Stimulated activated CD8-positive, alpha-beta memory T cell treated with anti-CD3 and anti-CD28 coated beads, Interleukin-12 subunit alpha, Interleukin-12 subunit beta, amount 100 ng/mL, for 4 hours (primary cell): ENCODE results near the gene ME3.
"Not testable (repeated sequence)": the region's sequence is repeated elsewhere in the genome, so short reads cannot be mapped to it uniquely, and the experiment has no call there.

ENCODE experiments used
- DNase-seq: peaks from one replicate; pipeline ENCODE4 v3.0.0-alpha.2; 2020; ENCODE audit warnings: low read depth

ME3 gene

DNA sequence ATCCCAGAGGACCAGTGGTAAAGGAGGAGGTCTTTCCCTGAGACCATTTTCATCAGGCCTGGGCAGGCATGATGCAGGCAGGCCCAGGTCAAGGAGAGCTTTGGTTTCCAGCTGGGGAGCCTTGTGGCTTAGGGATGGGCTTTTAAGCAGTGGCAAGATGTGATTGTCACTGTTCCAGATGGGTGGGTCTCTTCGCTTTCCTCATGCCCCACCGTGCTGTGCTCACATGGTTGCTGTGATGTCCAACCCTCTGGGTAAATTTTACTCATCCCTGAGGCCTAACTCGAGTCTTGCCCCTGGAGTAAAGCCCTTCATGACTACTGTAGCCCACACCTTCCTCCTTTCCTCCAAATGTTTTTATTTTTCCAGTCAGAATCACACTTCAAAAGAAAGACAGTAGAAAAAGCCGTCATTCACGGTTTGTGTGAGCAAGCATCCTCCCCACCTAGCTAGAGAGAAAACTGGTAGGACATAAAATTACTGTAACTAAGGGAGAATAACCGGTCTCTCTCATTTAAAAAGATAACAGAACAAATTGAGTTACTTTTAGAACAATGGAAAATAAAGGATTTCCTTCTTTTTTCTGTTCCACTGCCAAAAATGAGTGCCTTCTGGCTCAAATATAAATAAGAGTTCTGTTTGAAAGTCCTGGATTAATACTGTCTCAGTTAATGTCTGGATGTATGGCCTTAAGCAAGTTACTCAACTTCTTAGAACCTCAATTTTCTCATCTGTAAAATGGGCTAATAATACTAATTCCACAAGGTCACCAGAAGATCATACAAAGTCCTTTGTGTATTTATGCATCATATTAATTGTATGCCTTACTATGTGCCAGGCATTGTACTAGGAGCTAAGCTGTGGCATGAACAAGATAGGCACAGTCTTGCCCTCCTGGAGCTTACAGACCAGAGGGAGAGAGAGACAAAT lies 84.9 kb downstream of the ME3 start:
- no peak for DNase-seq

DNA sequence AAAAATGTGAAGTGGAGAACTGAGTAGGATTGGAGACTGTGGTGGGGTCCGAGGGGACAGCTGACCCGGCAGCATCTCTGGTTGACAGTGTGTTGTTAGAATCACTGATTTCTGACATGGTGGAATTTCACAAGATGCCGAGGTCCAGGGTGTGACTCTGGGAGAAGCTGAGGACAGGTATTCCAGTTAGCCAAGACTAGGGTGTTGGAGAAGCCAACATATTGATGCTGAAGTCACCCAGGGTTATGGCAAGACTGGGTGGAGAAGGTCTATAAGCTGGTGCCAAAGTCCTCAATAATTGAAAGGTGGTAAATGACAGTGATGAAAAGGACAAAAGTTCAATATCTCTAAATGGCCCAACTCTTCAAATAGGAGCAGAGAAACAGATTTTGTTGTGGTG lies 86.1 kb downstream of the ME3 start:
- no peak for DNase-seq

DNA sequence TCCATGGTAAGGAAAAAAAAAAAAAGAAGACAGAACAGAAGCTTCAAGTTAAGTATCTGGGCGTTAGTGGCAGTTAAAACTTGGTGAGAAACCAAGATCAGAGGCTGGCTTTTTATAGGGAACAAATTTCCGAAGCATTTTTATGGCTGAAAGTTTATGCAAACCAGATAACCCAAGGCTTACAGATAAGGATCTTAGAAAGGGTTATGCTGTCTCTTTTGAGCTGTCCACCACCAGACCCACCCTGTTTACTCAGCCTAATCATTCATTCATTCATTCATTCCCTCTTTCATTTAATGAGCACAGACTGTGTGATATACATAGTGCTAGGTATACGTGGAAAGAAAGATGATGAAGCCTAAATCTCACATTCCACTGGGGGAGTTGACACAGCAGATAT lies 89.5 kb downstream of the ME3 start:
- DNase-seq, result no peak

DNA sequence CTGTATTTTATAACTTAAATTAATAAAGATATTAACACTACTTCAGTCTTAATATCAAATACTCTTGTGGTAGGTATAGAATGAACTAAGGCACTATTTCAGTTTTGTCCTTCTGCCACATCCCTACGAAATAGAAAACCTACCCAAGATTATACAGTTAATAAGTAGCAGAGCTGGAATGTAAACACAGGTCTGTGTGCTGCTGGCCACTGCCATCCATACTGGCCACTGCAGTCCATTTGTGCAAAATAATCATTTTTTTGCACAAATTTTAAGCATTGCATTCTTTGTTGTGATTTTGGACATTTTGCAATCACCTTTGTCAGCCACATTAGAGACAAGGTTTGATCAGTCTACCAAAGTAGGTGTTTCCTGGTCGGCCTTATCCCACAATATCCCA lies 91.9 kb downstream of the ME3 start:
- DNase-seq, result no peak

DNA sequence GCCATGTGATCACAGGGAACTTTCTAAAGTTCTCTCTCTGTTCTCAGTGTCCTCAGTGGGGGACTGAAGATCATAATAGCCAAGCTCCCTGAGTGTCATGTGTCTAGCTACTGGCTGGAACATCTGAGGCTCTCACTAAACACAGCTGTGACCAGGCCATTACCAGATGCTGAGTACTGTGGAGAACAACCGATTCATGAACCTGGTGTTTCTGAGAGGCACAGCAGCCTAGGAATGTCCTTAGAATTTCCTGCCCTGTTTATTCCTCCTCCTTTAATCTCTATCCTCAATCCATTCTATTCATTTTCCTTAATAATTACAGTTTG lies 93.0 kb downstream of the ME3 start:
- no peak for DNase-seq

DNA sequence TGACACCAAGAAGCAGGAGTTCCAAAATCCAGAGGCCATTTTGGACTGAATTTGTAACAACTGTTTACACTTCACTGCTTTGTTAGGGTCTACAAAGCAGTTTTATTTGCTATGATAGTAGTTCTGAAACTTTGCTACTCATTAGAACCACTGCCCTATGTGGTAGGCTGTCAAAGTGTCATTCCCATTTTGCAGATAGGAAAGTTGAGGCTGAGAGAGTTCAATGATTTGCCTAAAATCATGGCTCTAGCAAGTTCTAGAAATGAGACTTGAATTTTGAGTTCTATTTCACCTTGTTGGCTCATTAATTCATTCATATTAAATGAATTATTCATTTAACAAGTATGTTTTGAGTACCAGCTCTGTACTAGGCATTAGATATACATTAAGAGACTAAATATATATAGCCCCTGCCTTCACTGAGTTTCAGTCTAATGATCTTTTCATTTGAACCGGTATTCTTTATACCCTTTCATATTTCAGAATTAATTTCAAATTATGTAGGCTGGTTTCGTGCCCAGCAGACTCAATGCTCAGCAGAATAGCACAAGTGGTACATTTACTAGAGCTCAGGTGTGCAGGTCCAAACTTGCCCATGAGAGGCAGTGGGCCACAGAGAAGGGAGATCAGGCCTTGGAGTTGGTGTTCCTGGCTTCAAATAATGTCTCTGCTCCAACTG lies 93.5 kb downstream of the ME3 start:
- no peak for DNase-seq

DNA sequence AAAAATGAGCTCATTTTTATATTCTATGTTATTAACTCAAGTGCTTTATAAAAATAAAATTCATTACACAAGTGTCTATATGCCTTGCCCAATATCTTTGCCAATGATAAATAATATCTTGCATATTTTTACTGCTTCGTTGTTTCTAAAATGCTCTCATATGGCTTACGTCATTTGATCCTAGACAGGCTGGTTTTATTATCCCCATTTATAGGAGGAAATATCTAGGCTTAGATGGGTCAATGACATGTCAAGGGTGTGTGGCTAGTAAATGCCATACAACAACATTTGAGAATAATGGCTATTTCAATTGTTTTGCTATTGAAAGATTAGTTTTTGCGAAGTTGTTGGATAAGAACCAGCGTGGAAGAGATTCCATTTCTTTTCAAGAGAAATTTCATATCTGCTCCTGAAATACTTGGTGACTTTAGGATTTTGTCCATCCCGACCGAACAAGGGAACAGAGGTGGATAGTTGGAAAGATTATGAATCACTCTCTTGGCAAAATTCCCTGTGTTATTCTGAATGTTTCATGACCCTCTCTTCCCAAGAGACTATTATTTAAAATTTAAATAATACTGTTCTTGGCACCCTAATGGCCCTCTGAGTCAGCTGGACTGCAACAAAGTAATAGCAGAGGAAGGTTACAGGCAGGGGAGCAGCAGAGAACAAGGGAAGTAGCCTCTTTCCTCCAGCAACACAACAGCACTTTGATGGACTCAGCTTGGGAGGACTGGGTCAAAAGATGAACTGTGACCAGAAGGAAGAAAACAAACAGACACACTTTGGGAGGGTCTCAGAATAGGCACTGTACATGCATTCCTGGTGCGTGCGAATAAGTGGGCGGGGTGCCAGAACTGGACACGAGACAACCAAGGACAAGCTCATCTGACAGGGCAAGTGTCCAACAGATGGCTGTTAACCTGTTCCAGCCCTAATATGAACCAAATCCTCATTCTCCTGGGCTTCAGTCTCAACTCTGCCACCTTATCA lies 94.5 kb downstream of the ME3 start:
- no peak for DNase-seq

DNA sequence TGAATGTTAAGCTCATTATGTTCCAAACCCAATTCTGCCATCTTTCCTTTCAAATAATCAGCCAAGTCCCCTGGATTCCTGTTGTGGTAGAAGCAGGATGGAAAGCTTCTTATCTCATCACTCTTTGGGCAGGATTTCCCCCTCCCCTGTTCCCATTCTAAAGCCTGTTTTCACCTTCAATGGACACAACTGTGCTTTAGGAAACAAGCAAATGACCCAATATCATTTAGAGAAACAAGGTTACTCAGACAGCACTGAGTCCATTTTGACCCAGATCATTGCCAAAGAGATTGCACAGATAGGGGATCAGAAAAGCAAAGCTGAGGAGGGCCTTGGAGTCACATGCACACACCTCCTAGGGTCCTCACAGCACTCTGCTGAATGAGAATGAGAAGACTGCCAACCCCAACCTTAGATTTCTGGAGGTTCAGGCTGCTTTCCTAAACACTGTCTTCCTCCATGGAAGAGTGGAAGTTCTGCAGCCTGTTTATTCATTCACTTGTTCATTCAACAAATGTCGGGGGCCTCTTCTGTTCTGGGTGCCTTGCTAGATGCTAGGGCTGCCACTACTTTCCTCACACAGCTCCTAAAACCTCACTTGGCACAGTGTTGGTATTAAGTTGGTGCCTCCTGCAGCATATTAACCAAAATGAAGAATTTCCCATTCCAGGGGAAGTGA lies 95.3 kb downstream of the ME3 start:
- DNase-seq, result no peak

DNA sequence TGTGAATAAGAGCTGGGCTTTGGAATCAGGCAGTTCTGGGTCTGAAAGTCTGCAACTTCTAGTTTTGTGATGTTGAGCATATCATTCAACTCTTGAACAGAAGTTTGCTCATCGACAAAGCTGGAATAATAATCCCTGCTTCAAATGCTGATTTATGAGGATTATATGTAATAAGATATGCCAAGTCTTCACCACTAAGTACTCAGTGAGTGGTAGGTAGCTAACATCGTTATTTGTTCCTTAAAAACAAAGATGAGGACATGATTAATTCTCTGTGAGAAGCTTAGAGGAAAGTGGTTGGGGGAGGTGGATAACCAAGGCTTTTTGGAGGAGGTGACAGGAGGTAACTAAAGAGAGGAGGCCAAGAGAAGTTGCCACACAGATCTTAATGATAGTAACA lies 96.5 kb downstream of the ME3 start:
- DNase-seq, result no peak

DNA sequence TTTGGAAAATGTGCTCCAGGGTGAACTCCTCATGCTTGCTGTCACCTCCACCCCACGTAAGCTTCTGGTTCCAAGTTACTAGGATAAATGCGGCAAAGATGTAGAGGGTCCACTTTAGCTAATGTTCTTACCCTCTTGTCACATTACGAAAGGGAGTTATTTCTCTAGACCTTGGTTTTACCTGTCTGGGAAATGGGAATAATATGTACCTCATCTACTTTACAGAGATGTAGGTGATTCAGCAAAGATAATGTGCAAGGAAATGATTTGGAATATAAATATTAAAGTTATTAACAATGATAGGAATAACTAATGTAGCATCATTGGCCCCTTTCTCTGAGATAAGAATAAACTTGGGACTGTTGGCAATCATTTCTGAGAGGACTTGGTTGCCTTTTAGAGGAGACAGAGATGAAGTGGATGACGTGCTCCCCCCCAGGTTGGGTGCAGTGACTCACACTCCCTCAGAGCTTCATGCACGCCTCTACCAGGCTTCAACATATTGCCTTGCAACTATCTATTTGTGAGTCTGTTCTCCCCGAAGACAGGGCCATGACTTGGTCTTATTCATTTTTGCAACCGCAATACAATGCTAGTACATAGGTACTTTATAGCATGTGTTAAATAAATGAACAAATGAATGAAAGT lies 97.1 kb downstream of the ME3 start:
- DNase-seq, result no peak

DNA sequence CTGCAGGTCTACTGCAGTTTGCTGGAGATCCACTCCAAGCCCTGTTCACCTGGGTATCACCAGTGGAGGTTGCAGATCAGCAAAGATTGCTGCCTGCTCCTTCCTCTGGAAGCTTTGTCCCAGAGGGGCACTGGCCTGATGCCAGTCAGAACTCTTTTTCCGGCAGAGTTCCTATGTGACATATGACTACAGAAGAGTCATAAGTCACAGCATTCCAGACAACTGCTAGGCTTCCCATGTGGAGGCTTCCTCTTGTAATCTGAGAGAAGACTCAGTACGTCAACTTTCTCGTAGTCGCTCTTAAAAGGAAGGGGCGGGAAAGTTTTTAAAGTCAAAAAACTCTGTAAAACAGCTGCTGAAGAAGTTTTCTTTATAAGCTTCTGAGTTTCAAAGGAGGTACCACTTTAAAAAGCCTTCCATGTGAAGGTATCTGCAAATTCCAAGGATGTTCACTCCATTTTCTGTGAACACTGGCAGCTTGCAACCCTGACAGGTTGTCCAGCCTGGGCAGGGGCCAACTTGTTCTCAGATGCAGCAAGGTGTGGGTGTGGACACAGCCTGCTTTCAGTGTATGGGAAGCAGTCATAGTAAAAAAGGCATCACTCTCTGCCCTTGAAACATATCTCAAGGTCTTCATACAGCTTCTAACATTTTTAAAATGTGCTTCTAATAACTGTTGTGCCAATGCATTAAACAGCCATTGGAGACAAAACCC lies 97.8 kb downstream of the ME3 start:
- DNase-seq, result no peak

DNA sequence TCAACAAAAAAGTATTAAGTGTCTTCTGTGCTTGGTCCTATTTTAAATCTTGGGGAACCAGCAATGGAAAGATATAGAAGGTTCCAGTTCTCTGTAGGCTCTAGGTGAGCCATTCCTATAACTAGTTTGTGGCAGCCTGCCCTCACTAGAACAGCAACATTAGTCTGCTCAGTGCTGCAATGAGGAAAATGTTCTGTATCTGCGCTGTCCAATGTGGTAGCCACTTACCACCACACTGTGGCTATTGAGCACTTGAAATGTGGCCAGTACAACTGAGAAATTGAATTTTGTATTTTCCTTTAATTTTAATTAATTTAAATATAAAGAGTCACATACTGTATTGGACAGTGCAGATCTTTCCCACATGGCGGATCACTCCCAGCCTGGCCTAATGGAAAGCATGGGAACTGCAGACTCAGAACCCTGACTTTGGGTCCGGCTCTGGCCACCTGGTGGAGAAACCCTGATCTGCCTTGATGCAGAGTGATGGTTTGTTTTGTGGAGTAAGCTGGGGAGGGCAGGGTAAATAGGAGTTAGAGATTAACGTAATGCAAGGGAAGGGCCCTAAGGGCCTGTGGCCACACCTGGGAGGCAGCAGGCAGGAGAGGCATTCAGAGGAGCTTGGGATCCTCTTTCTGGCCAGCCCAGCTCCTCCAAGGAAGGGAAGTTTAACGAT lies 101.0 kb downstream of the ME3 start:
- DNase-seq, result no peak

DNA sequence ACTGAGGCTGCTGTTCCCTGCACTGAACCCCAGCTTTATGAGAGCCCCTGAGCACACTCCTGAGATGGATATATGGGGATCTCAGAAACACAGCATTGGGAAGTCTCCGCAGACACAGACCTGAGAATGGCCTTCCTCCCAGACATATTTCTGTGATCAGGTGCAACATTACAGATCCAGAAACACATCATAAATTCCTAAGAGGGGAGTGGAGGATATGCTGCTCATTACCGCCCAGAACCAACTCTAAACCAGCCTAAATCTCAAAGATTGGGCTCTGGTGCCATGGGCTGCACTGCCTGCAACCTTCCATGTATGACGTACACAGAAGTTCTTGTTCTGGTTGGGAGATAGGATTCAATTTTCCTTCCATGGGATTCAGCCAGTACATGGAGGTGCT lies 102.0 kb downstream of the ME3 start:
- DNase-seq, result no peak

DNA sequence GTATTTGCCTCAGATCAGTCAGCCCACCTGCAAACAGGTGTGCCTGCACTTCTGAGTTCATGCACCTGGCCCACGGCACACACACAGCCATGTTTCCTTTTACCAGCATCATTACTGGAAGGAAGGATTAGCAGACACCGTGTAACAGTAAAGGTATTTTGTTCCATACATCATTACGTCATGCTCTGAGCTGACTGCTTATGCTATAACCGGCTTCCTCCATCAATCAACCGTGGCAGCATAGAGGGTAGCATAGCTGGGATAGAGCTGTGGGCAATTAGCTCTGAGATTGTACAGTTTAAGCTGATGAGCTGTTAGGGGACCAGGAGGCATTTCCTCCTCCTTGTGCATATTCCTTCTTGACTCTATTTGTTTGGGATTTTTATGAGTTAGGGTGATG lies 102.4 kb downstream of the ME3 start:
- no peak for DNase-seq

DNA sequence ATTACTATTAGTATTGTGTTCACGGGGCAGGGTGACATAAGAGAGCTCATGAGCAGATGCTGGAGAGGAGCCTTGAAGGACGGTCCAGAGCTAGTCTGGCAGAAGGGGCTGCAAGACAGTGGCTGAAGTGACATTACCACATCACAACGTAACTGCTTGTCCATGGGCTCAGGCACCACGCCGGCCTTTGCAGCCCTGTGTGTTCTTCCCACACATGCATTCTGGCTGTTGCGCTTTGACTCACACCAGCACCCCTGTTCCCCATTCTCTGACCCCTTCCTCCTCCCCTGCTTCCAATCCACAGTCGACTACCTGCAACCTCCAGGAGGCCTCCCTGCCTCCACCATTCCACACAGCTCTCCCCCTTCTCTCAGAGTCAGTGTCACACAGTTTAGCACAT lies 103.3 kb downstream of the ME3 start:
- no peak for DNase-seq

DNA sequence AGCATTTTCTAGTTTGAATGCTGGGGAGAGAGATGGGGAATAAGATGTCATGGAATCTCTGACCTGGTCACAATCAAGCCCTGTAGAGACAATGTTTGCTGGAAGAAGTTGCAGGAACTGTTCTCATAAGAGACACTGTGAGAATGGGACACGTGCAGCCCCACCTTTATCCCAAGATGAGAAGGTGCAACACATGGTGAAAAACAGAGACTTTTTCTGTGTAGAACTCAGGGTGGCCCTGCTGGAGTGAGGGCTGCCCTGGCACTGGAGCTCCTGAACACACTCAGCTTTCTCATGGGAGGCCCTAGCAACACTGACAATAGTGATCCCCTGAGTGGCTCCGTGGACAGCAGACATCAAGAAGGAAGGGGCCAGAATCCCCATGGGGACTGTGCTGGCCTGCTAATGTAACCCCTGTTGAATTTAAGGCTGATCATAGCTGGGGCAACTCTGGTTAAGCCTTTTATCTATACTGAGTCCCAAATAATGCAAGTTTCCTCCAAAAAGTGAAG lies 106.6 kb downstream of the ME3 start:
- DNase-seq, result no peak

DNA sequence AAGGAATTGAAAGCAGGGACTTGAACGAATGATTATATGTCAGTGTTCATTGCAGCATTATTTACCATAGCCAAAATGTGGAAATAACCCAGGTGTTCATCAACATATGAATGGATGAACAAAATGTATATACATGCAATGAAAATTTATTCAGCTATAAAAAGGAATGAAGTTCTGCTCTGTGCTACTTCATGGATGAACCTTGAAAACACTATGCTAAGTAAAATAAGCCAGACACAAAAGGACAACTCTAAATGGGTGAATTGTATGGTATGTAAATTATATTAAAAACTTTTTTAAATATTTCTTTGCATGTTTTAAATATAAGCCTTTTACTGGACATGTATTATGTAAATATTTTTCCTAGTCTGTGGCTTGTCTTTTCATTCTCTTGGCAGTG lies 107.0 kb downstream of the ME3 start:
- no peak for DNase-seq

DNA sequence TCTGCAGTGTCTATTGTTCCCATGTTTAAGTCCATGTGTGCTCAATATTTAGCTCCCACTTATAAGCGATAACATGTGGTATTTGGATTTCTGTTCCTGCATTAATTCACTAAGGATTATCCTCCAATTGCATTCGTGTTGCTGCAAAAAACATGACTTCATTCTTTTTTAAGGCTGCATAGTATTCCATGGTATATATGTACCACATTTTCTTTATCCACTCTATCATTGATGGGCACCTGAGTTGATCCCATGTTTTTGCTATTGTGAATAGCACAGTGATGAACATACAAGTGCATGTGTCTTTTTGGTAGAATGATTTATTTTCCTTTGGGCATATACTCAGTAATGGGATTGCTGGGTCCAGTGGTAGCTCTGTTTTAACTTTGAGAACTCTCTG lies 109.6 kb downstream of the ME3 start:
- DNase-seq, result not testable (repeated sequence)

DNA sequence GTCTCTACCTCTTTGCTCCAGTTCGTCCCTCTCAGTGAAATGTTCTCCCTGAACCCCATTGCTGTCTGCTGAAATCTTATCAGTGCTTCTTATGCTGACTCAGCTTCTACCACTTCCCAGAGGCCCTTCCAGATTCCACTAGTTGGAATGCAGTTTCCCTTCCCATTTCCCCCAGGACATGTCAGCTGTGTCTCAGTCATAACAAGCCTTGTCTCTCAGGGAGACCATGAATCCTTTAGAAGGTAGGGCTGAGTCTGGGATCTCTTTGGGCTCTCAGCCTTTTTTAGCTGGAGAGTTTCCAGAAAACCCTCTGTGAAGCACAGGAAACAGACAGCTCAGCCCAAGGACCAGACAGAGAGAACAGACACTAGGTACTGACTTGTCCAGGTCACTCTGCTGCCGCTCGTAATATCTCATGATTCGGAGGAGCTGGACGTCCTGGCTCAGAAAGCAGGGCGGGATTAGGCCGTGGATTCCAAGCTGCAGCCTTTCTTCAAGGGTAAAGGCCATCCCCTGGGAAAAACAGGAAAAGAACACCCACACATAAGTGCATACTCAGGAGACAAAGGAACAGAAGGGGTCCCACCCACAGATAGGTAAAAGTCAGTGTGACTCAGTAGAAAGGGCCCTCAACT lies 113.0 kb downstream of the ME3 start:
- DNase-seq, result no peak

DNA sequence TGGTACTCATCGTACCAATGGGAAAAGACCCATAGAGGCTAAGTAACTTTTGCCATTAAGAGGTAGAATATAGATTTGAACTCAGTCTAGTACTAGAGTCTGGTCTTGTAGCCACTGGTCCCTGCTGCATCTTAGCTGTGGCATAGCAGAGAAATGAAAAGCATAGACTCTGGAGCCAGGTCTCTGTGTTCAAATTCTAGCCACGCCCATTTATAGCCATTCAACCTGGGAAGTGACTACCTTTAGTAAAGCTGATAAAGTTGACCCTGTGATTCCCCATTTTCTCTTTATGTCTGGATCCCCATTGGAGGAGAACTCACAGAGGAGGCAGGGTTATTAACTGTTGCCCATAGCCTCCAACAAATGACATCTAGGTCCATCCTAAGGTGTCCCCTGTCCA lies 113.6 kb downstream of the ME3 start:
- no peak for DNase-seq
